Diencephalon (tissue), 1 donor: Measurements from ENCODE around the gene ANKRD36C. TPM values are rescaled to one million over a fixed set of nuclear protein-coding genes. Genes with fewer than 3 reads are reported as not detected.

ENCODE experiments used
- small RNA-seq: library from RNA; depleted of rRNA; stranded (forward); fragments of <200 nt; gene quantifications from one replicate; pipeline ENCODE3, GENCODE V24; 2014
- total RNA-seq: library from RNA; depleted of rRNA; stranded (reverse); fragments of >200 nt; gene quantifications from one replicate; pipeline ENCODE4 v1.2.3, GENCODE V29; 2014

Gene ANKRD36C
- total RNA-seq, result 214 TPM

GRCh38 chr2:95991351-95992094 lies at the start of gene ANKRD36C:
Gene ANKRD36C, minus strand, starts transcription at chr2:95991824. Its CDS starts 116 bp downstream, at chr2:95991708.

GRCh38 chr2:96034792-96035191 lies 43.2 kb upstream of the ANKRD36C start, which contains the start of gene GPAT2:
Gene GPAT2, minus strand, starts transcription at chr2:96034916. Its CDS starts 2,557 bp downstream, at chr2:96032359.

Small RNAs within 50 kb of the gene (small RNA-seq; reads per million reads assigned to genes)
- gene RN7SL210P, result not detected

Other genes starting within 250 kb of the ANKRD36C start
- gene GPAT2, start 43.1 kb upstream of the ANKRD36C start, total RNA-seq, result 2.3 TPM
- gene ADRA2B, start 124.7 kb upstream of the ANKRD36C start, total RNA-seq, result 0.46 TPM
- not detected for gene ASTL, start 146.7 kb upstream of the ANKRD36C start, total RNA-seq
- 5.5 TPM for gene DUSP2, start 153.6 kb upstream of the ANKRD36C start, total RNA-seq
- 148 TPM for gene STARD7, start 217.0 kb upstream of the ANKRD36C start, total RNA-seq